ENCODE results near the gene CENPM. TPM values are rescaled to one million over a fixed set of nuclear protein-coding genes. Genes with fewer than 3 reads are reported as not detected.

The CENPM gene
- total and polyA plus RNA-seq, 2 donors (not counting 1 experiment from before 2014, with no cell fraction given), result 5.9 to 11.6 TPM

DNA sequence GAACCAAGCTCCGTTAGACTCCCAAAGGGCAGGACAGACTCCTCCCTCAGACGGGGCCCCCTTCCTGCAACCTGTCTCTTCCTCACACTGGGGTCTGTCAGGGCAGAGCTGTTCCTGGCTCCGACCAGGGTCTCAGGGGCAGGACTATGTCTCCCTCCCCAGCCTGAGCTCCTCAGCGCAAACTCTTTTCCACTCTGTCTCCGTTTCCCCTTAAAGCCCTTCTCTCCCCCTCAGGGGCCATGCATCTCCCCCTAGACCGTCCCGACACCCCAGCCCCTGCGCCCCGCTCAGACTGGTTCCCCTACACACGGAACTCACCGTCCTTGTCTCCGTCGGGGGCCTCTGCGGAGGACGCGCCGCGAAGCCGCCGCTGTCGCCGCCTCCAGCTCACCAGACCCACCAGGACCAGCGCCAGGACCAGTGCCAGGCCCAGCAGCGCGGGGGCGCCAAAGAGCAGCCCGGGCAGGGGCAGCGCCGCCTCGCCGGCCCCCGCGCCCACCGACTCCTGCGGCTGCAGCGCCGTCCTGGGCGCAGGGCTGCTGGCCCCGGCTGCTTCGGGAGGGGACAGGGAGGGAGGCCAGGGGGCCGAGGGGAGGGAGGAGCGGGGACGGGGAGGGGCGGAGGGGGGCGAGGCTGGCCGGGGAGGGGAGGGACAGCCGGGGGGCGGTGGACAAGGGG, 21.0 kb downstream of the CENPM start:
- Histone ChIP-seq H3K4me3 (replicated peaks in 1 of 4; ENCODE audit: control extremely low read depth in 1 of 4, insufficient read depth in 1 of 4, low read depth in 3 of 4, low read length in 4 of 4) (peak overlapping the region in 1 of 4 experiments; percentile 7), H3K36me3 (ENCODE audit: control insufficient read depth, insufficient read depth, low read length) (no peaks in the 10 kb centered on the region), H3K4me1 (ENCODE audit: control insufficient read depth, extremely low read depth, insufficient read depth, low read length) (peaks cover 2% of the 10 kb centered on the region), H3K27ac (ENCODE audit: insufficient read depth, low read length) (no peak overlapping the region), H3K9me3 (ENCODE audit: control insufficient read depth, insufficient read depth, low read depth, low read length) (no peaks in the 10 kb centered on the region), H3K79me2 (ENCODE audit: control insufficient read depth, insufficient read depth, low read length) (no peaks in the 10 kb centered on the region), H4K20me1 (ENCODE audit: control insufficient read depth, extremely low read depth, insufficient read depth, low read length) (no peaks in the 10 kb centered on the region), H3K4me2 (ENCODE audit: extremely low read depth, insufficient read depth, low read length) (peak overlapping the region; percentile 45), H2AFZ (ENCODE audit: low read length) (no peak overlapping the region), H3K27me3 (ENCODE audit: control insufficient read depth, insufficient read depth, low read length) (peaks cover 6% of the 10 kb centered on the region), H3K9ac (ENCODE audit: insufficient read depth, low read length) (no peak overlapping the region)
- TF ChIP-seq, protein P1, sequence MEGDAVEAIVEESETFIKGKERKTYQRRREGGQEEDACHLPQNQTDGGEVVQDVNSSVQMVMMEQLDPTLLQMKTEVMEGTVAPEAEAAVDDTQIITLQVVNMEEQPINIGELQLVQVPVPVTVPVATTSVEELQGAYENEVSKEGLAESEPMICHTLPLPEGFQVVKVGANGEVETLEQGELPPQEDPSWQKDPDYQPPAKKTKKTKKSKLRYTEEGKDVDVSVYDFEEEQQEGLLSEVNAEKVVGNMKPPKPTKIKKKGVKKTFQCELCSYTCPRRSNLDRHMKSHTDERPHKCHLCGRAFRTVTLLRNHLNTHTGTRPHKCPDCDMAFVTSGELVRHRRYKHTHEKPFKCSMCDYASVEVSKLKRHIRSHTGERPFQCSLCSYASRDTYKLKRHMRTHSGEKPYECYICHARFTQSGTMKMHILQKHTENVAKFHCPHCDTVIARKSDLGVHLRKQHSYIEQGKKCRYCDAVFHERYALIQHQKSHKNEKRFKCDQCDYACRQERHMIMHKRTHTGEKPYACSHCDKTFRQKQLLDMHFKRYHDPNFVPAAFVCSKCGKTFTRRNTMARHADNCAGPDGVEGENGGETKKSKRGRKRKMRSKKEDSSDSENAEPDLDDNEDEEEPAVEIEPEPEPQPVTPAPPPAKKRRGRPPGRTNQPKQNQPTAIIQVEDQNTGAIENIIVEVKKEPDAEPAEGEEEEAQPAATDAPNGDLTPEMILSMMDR (conservative IDR thresholded peaks at IDR 0.05 in 1 of 2, IDR thresholded peaks at IDR 0.05 in 1 of 2; ENCODE audit: low read depth in 1 of 2, low read length in 2 of 2), result peak; percentile 43 to 48
- no peak for TF ChIP-seq EZH2 (IDR thresholded peaks at IDR 0.05; ENCODE audit: low read length, missing control alignments)
- DNase-seq (ENCODE audit: low read depth in 2 of 2), result peak; percentile 15 to 28

DNA sequence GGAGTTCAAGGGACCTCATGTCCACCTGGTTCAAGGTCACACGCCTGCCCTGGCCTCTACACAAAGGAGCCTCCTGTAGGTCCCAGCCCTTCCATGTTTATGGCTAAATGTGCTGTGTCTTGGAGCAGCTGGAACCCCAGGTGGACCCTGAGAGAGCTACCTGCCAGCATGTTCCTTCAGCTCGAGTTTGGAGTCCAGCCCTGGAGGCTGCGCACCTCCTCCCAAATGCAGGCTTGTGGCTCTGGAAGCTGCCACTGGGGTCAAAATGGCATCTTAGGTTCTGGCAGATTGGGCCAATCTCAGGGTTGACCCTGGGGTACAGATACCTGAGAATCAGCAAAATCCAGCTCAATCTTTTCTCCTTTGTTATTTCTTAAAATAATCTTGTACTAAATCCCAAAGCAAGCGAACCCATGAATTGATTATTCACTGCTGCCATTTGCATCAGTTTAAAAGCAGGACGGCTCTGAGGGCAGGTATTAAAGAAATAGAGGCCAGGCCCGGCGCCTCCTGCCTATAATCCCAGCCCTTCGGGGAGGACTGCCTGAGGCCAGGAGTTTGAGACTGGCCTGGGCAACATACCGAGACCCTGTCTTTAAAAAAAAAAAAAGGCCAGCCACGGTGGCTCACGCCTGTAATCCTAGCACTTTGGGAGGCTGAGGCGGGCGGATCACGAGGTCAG, 23.2 kb downstream of the CENPM start:
- Histone ChIP-seq H3K36me3 (ENCODE audit: control insufficient read depth, insufficient read depth, low read length) (no peaks in the 10 kb centered on the region), H2AFZ (ENCODE audit: low read length) (no peak overlapping the region), H3K4me1 (ENCODE audit: control insufficient read depth, extremely low read depth, insufficient read depth, low read length) (peaks cover 2% of the 10 kb centered on the region), H3K79me2 (ENCODE audit: control insufficient read depth, insufficient read depth, low read length) (no peaks in the 10 kb centered on the region), H3K27ac (ENCODE audit: insufficient read depth, low read length) (no peak overlapping the region), H3K9ac (ENCODE audit: insufficient read depth, low read length) (no peak overlapping the region), H3K27me3 (ENCODE audit: control insufficient read depth, insufficient read depth, low read length) (peaks cover 6% of the 10 kb centered on the region), H3K4me2 (ENCODE audit: extremely low read depth, insufficient read depth, low read length) (no peak overlapping the region), H3K9me3 (ENCODE audit: control insufficient read depth, insufficient read depth, low read depth, low read length) (no peaks in the 10 kb centered on the region), H3K4me3 (replicated peaks in 1 of 4; ENCODE audit: control extremely low read depth in 1 of 4, insufficient read depth in 1 of 4, low read depth in 3 of 4, low read length in 4 of 4) (no peak overlapping the region), H4K20me1 (ENCODE audit: control insufficient read depth, extremely low read depth, insufficient read depth, low read length) (no peaks in the 10 kb centered on the region)
- TF ChIP-seq, protein P1 (conservative IDR thresholded peaks at IDR 0.05 in 1 of 2, IDR thresholded peaks at IDR 0.05 in 1 of 2; ENCODE audit: low read depth in 1 of 2, low read length in 2 of 2), result no peak
- TF ChIP-seq EZH2 (IDR thresholded peaks at IDR 0.05; ENCODE audit: low read length, missing control alignments), result no peak
- DNase-seq (ENCODE audit: low read depth in 2 of 2), result no peak

DNA sequence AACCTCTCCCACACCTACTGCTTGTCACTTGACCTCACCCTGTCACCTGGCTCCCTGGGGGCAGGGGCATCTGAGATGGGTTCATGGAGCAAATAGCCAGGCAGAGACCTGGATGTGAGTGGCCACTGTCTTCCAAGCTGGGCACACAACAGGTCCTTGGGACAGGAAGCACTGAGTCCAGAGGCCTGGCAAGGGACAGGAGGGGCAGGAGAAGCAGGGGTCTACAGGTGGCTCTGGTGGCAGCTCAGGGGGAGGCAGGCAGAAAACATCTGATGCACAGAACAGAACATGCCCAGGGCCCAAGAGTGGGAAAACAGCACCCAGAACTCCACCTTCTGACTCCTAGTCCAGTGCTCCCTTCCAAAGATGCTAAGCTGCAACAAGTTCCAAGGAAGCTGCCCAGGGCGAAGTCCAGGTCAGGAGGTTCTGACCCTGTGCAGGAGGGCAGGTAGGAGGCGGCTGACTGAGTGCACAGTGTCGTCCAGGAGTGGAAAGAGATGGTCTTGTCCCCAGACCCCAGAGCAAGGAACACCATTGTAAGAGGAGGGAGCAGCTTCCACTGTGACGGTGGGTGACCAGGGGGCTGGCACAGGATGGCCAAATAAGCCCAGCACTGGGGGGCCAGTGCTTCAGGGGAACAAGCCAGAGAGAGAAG, 23.9 kb downstream of the CENPM start:
- Histone ChIP-seq H3K27me3 (ENCODE audit: control insufficient read depth, insufficient read depth, low read length) (peaks cover 6% of the 10 kb centered on the region), H3K36me3 (ENCODE audit: control insufficient read depth, insufficient read depth, low read length) (no peaks in the 10 kb centered on the region), H3K4me2 (ENCODE audit: extremely low read depth, insufficient read depth, low read length) (no peak overlapping the region), H3K9me3 (ENCODE audit: control insufficient read depth, insufficient read depth, low read depth, low read length) (no peaks in the 10 kb centered on the region), H3K4me3 (replicated peaks in 1 of 4; ENCODE audit: control extremely low read depth in 1 of 4, insufficient read depth in 1 of 4, low read depth in 3 of 4, low read length in 4 of 4) (no peak overlapping the region), H3K9ac (ENCODE audit: insufficient read depth, low read length) (no peak overlapping the region), H3K27ac (ENCODE audit: insufficient read depth, low read length) (no peak overlapping the region), H2AFZ (ENCODE audit: low read length) (no peak overlapping the region), H4K20me1 (ENCODE audit: control insufficient read depth, extremely low read depth, insufficient read depth, low read length) (no peaks in the 10 kb centered on the region), H3K79me2 (ENCODE audit: control insufficient read depth, insufficient read depth, low read length) (no peaks in the 10 kb centered on the region), H3K4me1 (ENCODE audit: control insufficient read depth, extremely low read depth, insufficient read depth, low read length) (peaks cover 2% of the 10 kb centered on the region)
- TF ChIP-seq, protein P1 (conservative IDR thresholded peaks at IDR 0.05 in 1 of 2, IDR thresholded peaks at IDR 0.05 in 1 of 2; ENCODE audit: low read depth in 1 of 2, low read length in 2 of 2), result no peak
- no peak for TF ChIP-seq EZH2 (IDR thresholded peaks at IDR 0.05; ENCODE audit: low read length, missing control alignments)
- DNase-seq (ENCODE audit: low read depth in 2 of 2), result no peak
